Measurements from ENCODE around the gene C16orf90. TPM values are rescaled to one million over a fixed set of nuclear protein-coding genes. Genes with fewer than 3 reads are reported as not detected.

C16orf90 gene
- total RNA-seq, 2 donors from 2014 or later: not detected

DNA sequence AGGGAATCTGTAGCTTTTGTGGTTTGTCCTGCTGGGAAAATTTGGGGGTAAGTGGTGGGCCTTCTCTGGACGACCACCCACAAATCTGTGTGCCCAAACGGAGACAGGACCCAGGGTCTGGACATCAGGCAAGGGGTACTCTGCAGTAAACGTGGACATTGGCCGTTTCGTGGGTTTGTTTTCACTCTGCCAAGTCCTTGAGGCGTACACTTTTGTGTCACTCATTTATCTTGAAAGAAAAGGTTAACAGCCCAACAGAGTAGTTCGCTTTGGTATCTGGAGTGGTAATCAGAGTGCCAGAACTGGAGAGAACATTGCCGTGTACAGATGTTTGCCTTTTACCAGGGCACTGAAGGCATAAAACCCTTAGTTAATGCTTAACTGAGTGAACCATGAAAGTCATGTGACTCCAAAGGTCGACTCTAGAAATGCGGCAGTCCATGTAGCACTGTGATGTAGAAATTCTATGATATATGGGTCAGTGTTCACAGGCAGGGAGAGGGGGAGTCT, 36.4 kb downstream of the C16orf90 start:
- H3K36me3 Mint-ChIP-seq (ENCODE audit: low read depth): peaks cover 2% of the 10 kb centered on the region
- peak overlapping the region; percentile 93 for H3K9ac ChIP-seq (ENCODE audit: extremely low read depth, low read length, poor library complexity, severe bottlenecking)
- H3K4me1 Mint-ChIP-seq: peaks cover 36% of the 10 kb centered on the region
- no peaks in the 10 kb centered on the region for H3K9me3 Mint-ChIP-seq
- WGBS, 2 experiments (ENCODE audit: insufficient coverage in 1 of 2, insufficient read length in 1 of 2): 32 to 40% methylated on average over 7 to 10 of the region's 10 CpGs
- H3K27ac ChIP-seq (ENCODE audit: low read depth, low read length): peak overlapping the region; percentile 78
- no peak for DNase-seq
- no peaks in the 10 kb centered on the region for H3K27me3 ChIP-seq (ENCODE audit: control insufficient read depth, insufficient read depth, low read length, poor library complexity, severe bottlenecking)
- H3K4me3 ChIP-seq (ENCODE audit: low read length): peak overlapping the region; percentile 96
- H3K4me1 ChIP-seq (ENCODE audit: control insufficient read depth, insufficient read depth, low read length): peaks cover 7% of the 10 kb centered on the region
- TF ChIP-seq, protein P1, sequence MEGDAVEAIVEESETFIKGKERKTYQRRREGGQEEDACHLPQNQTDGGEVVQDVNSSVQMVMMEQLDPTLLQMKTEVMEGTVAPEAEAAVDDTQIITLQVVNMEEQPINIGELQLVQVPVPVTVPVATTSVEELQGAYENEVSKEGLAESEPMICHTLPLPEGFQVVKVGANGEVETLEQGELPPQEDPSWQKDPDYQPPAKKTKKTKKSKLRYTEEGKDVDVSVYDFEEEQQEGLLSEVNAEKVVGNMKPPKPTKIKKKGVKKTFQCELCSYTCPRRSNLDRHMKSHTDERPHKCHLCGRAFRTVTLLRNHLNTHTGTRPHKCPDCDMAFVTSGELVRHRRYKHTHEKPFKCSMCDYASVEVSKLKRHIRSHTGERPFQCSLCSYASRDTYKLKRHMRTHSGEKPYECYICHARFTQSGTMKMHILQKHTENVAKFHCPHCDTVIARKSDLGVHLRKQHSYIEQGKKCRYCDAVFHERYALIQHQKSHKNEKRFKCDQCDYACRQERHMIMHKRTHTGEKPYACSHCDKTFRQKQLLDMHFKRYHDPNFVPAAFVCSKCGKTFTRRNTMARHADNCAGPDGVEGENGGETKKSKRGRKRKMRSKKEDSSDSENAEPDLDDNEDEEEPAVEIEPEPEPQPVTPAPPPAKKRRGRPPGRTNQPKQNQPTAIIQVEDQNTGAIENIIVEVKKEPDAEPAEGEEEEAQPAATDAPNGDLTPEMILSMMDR (conservative IDR thresholded peaks at IDR 0.05): no peak
- no peaks in the 10 kb centered on the region for H3K9me3 ChIP-seq (ENCODE audit: control insufficient read depth, low read length)
- peak overlapping the region; percentile 71 for H3K27ac Mint-ChIP-seq
- peak overlapping the region; percentile 94 for H3K4me3 Mint-ChIP-seq
- H3K36me3 ChIP-seq (ENCODE audit: control insufficient read depth, insufficient read depth, low read length): peaks cover 3% of the 10 kb centered on the region
- H3K27me3 Mint-ChIP-seq (ENCODE audit: insufficient read depth): no peaks in the 10 kb centered on the region

- TF ChIP-seq, protein P1 (conservative IDR thresholded peaks at IDR 0.05): no peak
- peaks cover 7% of the 10 kb centered on the region for H3K4me1 ChIP-seq (ENCODE audit: control insufficient read depth, insufficient read depth, low read length)
- Mint-ChIP-seq H3K4me3 (peak overlapping the region; percentile 94), H3K36me3 (ENCODE audit: low read depth) (no peaks in the 10 kb centered on the region), H3K27ac (peak overlapping the region; percentile 71), H3K9me3 (no peaks in the 10 kb centered on the region), H3K4me1 (peaks cover 36% of the 10 kb centered on the region), H3K27me3 (ENCODE audit: insufficient read depth) (no peaks in the 10 kb centered on the region)
- H3K36me3 ChIP-seq (ENCODE audit: control insufficient read depth, insufficient read depth, low read length): peaks cover 3% of the 10 kb centered on the region
- no peaks in the 10 kb centered on the region for H3K27me3 ChIP-seq (ENCODE audit: control insufficient read depth, insufficient read depth, low read length, poor library complexity, severe bottlenecking)
- peak overlapping the region; percentile 93 for H3K9ac ChIP-seq (ENCODE audit: extremely low read depth, low read length, poor library complexity, severe bottlenecking)
- no peaks in the 10 kb centered on the region for H3K9me3 ChIP-seq (ENCODE audit: control insufficient read depth, low read length)
- H3K4me3 ChIP-seq (ENCODE audit: low read length): peak overlapping the region; percentile 96
- WGBS, 2 experiments (ENCODE audit: insufficient coverage in 1 of 2, insufficient read length in 1 of 2): 0% methylated on average over 20 to 47 of the region's 47 CpGs
- DNase-seq: peak; percentile 72
- peak overlapping the region; percentile 78 for H3K27ac ChIP-seq (ENCODE audit: low read depth, low read length)
Measured at GRCh38 chr16:3458278-3458851, 36.9 kb downstream of the C16orf90 start.

DNA sequence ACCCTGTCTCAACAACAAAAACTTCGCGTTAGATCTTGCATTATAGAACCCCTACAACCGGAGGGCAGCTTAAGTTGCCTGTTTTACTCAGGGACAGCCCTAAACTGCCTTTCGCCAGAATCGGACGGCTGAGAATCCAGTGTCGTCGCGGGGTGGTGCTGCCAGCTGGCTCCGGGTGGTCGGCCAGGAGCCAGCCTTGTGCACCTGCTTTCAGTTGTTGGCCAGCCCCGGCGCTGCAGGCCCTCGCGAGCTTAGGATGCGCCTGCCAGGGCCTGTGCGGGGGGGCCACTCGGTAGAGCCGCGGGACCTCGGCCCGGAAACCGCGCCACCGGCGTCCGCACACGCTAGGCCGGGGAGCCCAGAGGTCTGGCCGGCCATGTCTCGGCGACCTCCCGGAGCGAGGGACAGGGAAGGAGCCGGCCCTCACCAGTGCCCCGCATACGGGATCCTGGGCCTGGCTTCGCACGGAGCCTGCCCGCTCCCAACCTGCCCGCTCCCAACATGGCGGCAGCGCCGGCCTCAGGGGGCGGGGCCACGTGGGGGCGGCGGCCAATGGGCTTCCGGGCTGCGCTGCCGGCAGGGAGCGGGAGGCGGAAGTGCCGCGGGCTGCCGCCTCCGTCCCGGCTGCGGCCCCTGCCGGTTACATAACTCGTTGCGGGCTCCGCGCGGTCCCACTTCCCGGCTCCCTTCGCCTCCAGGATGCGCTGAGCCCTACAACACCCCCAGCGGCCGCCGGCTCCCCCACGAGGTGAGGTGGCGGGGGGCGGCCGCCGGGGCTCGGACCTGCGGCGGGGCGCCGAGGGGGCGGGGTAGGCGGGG, 37.6 kb downstream of the C16orf90 start:
- peaks cover 36% of the 10 kb centered on the region for H3K4me1 Mint-ChIP-seq
- no peaks in the 10 kb centered on the region for H3K27me3 ChIP-seq (ENCODE audit: control insufficient read depth, insufficient read depth, low read length, poor library complexity, severe bottlenecking)
- H3K36me3 ChIP-seq (ENCODE audit: control insufficient read depth, insufficient read depth, low read length): no peaks in the 10 kb centered on the region
- H3K9me3 ChIP-seq (ENCODE audit: control insufficient read depth, low read length): no peaks in the 10 kb centered on the region
- H3K27ac Mint-ChIP-seq: peak overlapping the region; percentile 90
- H3K9me3 Mint-ChIP-seq: no peaks in the 10 kb centered on the region
- DNase-seq: peak; percentile 96
- no peaks in the 10 kb centered on the region for H3K27me3 Mint-ChIP-seq (ENCODE audit: insufficient read depth)
- H3K9ac ChIP-seq (ENCODE audit: extremely low read depth, low read length, poor library complexity, severe bottlenecking): peak overlapping the region; percentile 93
- 2 to 31% methylated on average over 10 to 83 of the region's 83 CpGs for WGBS, 2 experiments (ENCODE audit: insufficient coverage in 1 of 2, insufficient read length in 1 of 2)
- H3K4me3 ChIP-seq (ENCODE audit: low read length): peak overlapping the region; percentile 96
- H3K4me1 ChIP-seq (ENCODE audit: control insufficient read depth, insufficient read depth, low read length): peaks cover 7% of the 10 kb centered on the region
- no peaks in the 10 kb centered on the region for H3K36me3 Mint-ChIP-seq (ENCODE audit: low read depth)
- TF ChIP-seq, protein P1 (conservative IDR thresholded peaks at IDR 0.05): peak; percentile 68
- H3K27ac ChIP-seq (ENCODE audit: low read depth, low read length): peak overlapping the region; percentile 88
- peak overlapping the region; percentile 94 for H3K4me3 Mint-ChIP-seq
